SU-DHL-6 (cell line): ENCODE results near the gene MTG1.

Experiments used
- H2AFZ ChIP-seq: fragments of 200-600 bp; sonication (generic); 2 replicates; pipeline ENCODE4 v1.6.1; 2014; ENCODE audit warnings: low read depth, mild to moderate bottlenecking, moderate library complexity, mixed read lengths, antibody characterized with exemption, low read length; ENCODE audit not compliant: severe bottlenecking
- H3F3A ChIP-seq: fragments of 200-600 bp; shearing (Covaris generic); 2 replicates; pipeline ENCODE4 v1.6.0; 2016; ENCODE audit warnings: antibody characterized with exemption, mild to moderate bottlenecking; ENCODE audit not compliant: insufficient read depth
- H3K27ac ChIP-seq: fragments of 200-600 bp; sonication (generic); 2 replicates; pipeline ENCODE4 v1.5.1; 2016; ENCODE audit warnings: low read depth, mild to moderate bottlenecking, low read length, moderate library complexity, mixed read lengths
- H3K27me3 ChIP-seq: fragments of 200-600 bp; sonication (generic), shearing (Covaris generic); 2 replicates; pipeline ENCODE4 v1.6.0; 2014; ENCODE audit warnings: mild to moderate bottlenecking, low read length
- H3K36me3 ChIP-seq: fragments of 200-600 bp; sonication (generic); 2 replicates; pipeline ENCODE4 v1.6.1; 2014; ENCODE audit warnings: mild to moderate bottlenecking, low read length, mixed read lengths
- H3K4me2 ChIP-seq: fragments of 300-600, 200-600 bp; shearing (Covaris generic), sonication (generic); 2 replicates; pipeline ENCODE4 v1.6.0; 2014; ENCODE audit warnings: low read length, low read depth, mild to moderate bottlenecking; ENCODE audit not compliant: poor library complexity, severe bottlenecking
- H3K4me3 ChIP-seq: fragments of 200-600 bp; sonication (generic); 2 replicates; pipeline ENCODE4 v1.5.1; 2014; ENCODE audit warnings: antibody characterized with exemption, low read length, mild to moderate bottlenecking, mixed read lengths; ENCODE audit not compliant: insufficient read depth, poor library complexity, severe bottlenecking
- H3K79me2 ChIP-seq: fragments of 200-600 bp; sonication (generic); 2 replicates; pipeline ENCODE4 v1.6.1; 2014; ENCODE audit warnings: mild to moderate bottlenecking, low read length, moderate library complexity; ENCODE audit not compliant: insufficient read depth
- H3K9ac ChIP-seq: fragments of 200-600 bp; sonication (generic); 2 replicates; pipeline ENCODE4 v1.7.0; 2014; ENCODE audit warnings: mild to moderate bottlenecking, low read length
- H3K9me2 ChIP-seq: fragments of 200-600 bp; sonication (generic); replicated peaks from 2 replicates; pipeline ENCODE4 v1.6.1; 2014; ENCODE audit warnings: low read length; ENCODE audit not compliant: insufficient read depth
- H3K9me3 ChIP-seq: fragments of 200-600 bp; sonication (generic); 2 replicates; pipeline ENCODE4 v1.6.1; 2014; ENCODE audit warnings: low read length, mixed read lengths; ENCODE audit not compliant: insufficient read depth
- H4K20me1 ChIP-seq: fragments of 200-600 bp; sonication (generic); 2 replicates; pipeline ENCODE4 v1.6.1; 2014; ENCODE audit warnings: low read depth, mild to moderate bottlenecking, antibody characterized with exemption, low read length, moderate library complexity, mixed read lengths
- EZH2phosphoT487 ChIP-seq: fragments of 200-600 bp; sonication (generic), shearing (Covaris generic); conservative IDR thresholded peaks from 2 replicates; pipeline ENCODE4 v1.6.1; 2018; ENCODE audit warnings: mild to moderate bottlenecking, antibody characterized with exemption, low read length, moderate library complexity, mixed read lengths
- TF ChIP-seq, protein P1 (sequence below): fragments of 200-600 bp; sonication (generic); IDR thresholded peaks from one replicate; pipeline ENCODE4 v1.5.1; 2017; ENCODE audit warnings: antibody characterized with exemption, mild to moderate bottlenecking, low read length, moderate library complexity; ENCODE audit not compliant: insufficient read depth, poor library complexity, severe bottlenecking

MTG1 gene

DNA sequence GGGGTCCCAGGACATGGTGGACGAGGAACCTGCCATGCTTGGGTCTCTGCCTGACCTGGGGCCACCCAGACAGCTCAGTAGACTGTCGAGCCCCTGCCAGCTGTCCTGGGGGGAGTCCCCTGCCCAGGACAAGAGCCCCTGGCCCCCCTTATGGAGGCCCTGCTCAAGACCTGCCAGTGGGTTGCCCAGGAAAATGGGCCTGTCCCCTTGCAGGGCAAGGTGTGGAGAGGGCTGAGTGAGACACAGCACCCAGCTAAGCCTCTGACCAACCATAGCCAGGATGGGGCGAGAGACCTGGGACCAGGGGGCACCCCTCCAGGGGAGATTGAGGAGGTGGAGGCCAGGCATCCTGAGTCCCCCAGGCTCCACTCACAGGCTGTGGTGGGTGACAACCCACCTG lies 38.0 kb upstream of the MTG1 start:
- no peaks in the 10 kb centered on the region for H3K36me3 ChIP-seq
- TF ChIP-seq EZH2phosphoT487: no peak
- TF ChIP-seq, protein P1, sequence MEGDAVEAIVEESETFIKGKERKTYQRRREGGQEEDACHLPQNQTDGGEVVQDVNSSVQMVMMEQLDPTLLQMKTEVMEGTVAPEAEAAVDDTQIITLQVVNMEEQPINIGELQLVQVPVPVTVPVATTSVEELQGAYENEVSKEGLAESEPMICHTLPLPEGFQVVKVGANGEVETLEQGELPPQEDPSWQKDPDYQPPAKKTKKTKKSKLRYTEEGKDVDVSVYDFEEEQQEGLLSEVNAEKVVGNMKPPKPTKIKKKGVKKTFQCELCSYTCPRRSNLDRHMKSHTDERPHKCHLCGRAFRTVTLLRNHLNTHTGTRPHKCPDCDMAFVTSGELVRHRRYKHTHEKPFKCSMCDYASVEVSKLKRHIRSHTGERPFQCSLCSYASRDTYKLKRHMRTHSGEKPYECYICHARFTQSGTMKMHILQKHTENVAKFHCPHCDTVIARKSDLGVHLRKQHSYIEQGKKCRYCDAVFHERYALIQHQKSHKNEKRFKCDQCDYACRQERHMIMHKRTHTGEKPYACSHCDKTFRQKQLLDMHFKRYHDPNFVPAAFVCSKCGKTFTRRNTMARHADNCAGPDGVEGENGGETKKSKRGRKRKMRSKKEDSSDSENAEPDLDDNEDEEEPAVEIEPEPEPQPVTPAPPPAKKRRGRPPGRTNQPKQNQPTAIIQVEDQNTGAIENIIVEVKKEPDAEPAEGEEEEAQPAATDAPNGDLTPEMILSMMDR: no peak
- no peaks in the 10 kb centered on the region for H4K20me1 ChIP-seq
- no peak overlapping the region for H3K4me3 ChIP-seq
- no peaks in the 10 kb centered on the region for H3F3A ChIP-seq
- no peaks in the 10 kb centered on the region for H3K79me2 ChIP-seq
- no peaks in the 10 kb centered on the region for H3K27me3 ChIP-seq
- no peak overlapping the region for H3K4me2 ChIP-seq
- H3K27ac ChIP-seq: no peak overlapping the region
- H3K9ac ChIP-seq: no peak overlapping the region
- H3K9me3 ChIP-seq: no peaks in the 10 kb centered on the region
- H3K9me2 ChIP-seq: no peaks in the 10 kb centered on the region
- H2AFZ ChIP-seq: no peak overlapping the region

DNA sequence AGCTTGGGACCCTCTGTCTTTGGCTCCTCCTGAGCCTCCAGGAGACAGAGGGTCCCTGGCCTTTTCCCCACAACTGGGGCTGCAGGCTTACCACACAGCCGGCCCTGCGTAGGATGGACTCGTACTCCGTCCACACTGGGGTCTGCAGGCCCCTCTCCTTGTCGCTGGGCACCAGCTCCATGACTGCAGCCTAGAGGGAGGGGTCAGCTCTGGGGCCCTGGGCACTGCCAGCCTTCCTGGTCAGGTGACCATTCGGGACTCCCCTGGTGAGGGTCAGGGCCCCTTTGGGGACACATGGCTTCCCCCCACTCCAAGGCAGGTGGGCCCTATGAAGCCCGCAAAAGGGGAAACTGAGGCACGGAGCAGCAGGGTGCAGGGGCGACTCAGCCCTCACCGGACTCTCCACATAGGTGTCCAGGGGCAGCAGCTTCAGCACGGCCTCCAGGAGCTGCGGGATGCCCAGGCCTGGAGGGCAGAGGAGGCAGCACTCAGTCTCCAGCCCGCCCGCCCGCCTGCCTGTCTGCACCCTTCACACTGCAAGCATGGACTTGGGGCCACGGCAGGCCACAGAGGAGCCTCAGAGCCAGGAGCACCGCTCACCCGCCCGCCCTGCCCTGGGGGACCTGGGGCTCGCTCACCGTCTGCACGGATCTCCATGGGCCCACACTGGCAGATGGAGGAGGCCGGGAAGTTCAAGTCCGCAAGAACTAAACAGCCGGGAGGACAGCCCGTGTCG lies 37.2 kb upstream of the MTG1 start:
- Histone ChIP-seq H3K27me3 (no peaks in the 10 kb centered on the region), H3K36me3 (no peaks in the 10 kb centered on the region), H3K9me3 (no peaks in the 10 kb centered on the region), H3K27ac (no peak overlapping the region), H4K20me1 (no peaks in the 10 kb centered on the region), H3F3A (no peaks in the 10 kb centered on the region), H3K4me3 (no peak overlapping the region), H2AFZ (no peak overlapping the region), H3K9me2 (no peaks in the 10 kb centered on the region), H3K79me2 (no peaks in the 10 kb centered on the region), H3K9ac (no peak overlapping the region), H3K4me2 (no peak overlapping the region)
- TF ChIP-seq, protein P1: no peak
- no peak for TF ChIP-seq EZH2phosphoT487

DNA sequence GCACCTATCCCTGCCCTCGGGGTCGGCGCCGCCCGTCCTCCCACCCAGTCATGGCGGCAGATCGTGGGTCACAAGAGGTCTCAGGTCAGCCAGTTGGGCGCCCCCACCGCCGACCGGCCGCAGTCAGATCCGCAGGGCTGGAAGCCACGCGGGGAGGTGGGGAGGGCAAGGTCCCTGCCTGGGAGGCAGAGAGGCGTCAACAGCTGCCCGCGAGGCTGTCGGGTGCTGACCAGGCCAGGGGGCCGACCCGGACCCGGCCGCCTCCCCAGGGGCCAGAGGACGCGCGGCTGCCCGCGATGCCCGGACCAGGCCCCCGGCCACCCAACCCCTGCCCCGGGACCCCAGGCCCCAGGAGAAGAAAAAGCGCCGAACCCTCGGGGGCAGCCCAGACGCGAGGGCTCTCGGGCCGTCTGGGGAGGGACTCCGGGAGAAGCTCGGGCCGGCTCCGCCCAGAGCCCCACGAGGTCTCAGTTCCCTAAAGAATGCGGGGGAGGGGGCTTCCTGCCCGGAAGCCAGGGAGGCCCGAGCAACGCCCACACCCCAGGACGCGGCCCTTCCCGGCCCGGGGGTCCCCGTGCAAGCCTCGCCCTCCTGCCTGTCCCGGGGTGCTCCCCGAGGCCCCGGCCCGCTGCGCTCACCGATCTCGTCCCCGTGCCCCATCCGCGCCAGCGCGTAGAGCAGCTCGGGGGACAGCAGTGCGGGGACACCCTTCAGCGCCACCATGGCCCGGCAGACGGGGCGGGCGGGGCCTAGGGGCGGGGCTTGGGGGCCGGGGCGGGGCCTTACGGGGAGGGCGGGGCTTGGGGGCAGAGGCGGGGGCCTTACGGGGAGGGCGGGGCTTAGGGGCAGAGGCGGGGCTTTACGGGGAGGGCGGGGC lies 36.4 kb upstream of the MTG1 start, which contains the start of gene FUOM:
Gene FUOM (minus strand): TSS at position 735 of the 877 bp plus-strand sequence. CDS start 12 bp downstream, at position 723.
- no peaks in the 10 kb centered on the region for H3K27me3 ChIP-seq
- no peak within 1 kb of the TSS for H2AFZ ChIP-seq
- H3K79me2 ChIP-seq: no peaks in the 10 kb centered on the region
- peak within 1 kb of the TSS; percentile 27 for H3K4me2 ChIP-seq
- TF ChIP-seq, protein P1: no peak
- no peak for TF ChIP-seq EZH2phosphoT487
- no peak within 1 kb of the TSS for H3K9ac ChIP-seq
- no peaks in the 10 kb centered on the region for H3K9me3 ChIP-seq
- H3K27ac ChIP-seq: no peak within 1 kb of the TSS
- H4K20me1 ChIP-seq: no peaks in the 10 kb centered on the region
- H3K4me3 ChIP-seq: no peak within 1 kb of the TSS
- no peaks in the 10 kb centered on the region for H3K36me3 ChIP-seq
- no peaks in the 10 kb centered on the region for H3K9me2 ChIP-seq
- H3F3A ChIP-seq: no peaks in the 10 kb centered on the region
